ENCODE results near the gene PTPRM.

DNA sequence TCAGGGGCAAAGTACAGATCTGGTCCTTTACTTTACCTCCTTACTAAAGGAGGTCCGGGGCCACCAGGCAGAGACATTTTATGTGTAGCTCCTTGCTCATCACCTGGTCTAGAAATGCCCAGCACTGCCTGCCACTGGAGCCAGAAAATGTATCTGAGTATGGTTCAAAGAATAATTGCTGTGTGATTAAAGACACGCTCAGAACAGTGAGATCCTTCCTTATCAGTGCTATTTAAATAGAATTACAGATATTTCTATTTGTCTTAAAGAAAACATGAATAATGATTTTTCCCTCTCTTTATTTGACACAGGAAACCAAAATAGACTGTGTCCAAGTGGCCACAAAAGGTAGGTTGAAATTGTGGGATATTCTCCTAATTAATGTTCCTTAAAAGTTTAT, 547.4 kb downstream of the PTPRM start:
- TF ChIP-seq, protein P1, sequence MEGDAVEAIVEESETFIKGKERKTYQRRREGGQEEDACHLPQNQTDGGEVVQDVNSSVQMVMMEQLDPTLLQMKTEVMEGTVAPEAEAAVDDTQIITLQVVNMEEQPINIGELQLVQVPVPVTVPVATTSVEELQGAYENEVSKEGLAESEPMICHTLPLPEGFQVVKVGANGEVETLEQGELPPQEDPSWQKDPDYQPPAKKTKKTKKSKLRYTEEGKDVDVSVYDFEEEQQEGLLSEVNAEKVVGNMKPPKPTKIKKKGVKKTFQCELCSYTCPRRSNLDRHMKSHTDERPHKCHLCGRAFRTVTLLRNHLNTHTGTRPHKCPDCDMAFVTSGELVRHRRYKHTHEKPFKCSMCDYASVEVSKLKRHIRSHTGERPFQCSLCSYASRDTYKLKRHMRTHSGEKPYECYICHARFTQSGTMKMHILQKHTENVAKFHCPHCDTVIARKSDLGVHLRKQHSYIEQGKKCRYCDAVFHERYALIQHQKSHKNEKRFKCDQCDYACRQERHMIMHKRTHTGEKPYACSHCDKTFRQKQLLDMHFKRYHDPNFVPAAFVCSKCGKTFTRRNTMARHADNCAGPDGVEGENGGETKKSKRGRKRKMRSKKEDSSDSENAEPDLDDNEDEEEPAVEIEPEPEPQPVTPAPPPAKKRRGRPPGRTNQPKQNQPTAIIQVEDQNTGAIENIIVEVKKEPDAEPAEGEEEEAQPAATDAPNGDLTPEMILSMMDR (IDR thresholded peaks at IDR 0.05), result no peak
- no peak for TF ChIP-seq POLR2A (IDR thresholded peaks at IDR 0.05)

Data from lower leg skin (tissue), 3 donors.